Right atrium auricular region (tissue), 2 donors: ENCODE measurements around the gene KLHL22. TPM values are rescaled to one million over a fixed set of nuclear protein-coding genes. Genes with fewer than 3 reads are reported as not detected.
"Not testable (repeated sequence)": the region's sequence is repeated elsewhere in the genome, so short reads cannot be mapped to it uniquely, and the experiment has no call there.

Experiments used
- DNase-seq: peaks from one replicate; pipeline ENCODE4 v3.0.0-alpha.2; 2019; ENCODE audit warnings: low spot score
- H3K27ac ChIP-seq, 2 donors: fragments of 200-600 bp; sonication (generic); 1 replicate in 1 of 2; 2 replicates in 1 of 2; pipeline ENCODE4 v1.5.1; 2016 to 2019
- H3K27me3 ChIP-seq, 2 donors: fragments of 200-600 bp; sonication (generic); one replicate each; pipeline versions ENCODE4 v1.5.1 to v1.6.0; 2017 to 2019
- H3K36me3 ChIP-seq: fragments of 200-600 bp; sonication (generic); one replicate; pipeline ENCODE4 v1.5.1; 2016
- H3K4me1 ChIP-seq, 2 donors: fragments of 200-600 bp; sonication (generic); one replicate each; pipeline versions ENCODE4 v1.5.1 to v1.6.0; 2017 to 2019
- H3K4me3 ChIP-seq, 2 donors: fragments of 200-600 bp; sonication (generic); 1 replicate in 1 of 2; 2 replicates in 1 of 2; pipeline ENCODE4 v1.5.1; 2017 to 2019; ENCODE audit warnings: mild to moderate bottlenecking in 1 of 2, moderate library complexity in 1 of 2
- H3K9me3 ChIP-seq, 2 donors: fragments of 200-600 bp; sonication (generic); one replicate each; pipeline ENCODE4 v1.5.1; 2019
- total RNA-seq, 2 donors: library from RNA; depleted of rRNA; stranded (reverse); fragments of >200 nt; gene quantifications; one replicate each; pipeline ENCODE4 v1.1.0, GENCODE V29; 2016
- TF ChIP-seq, protein P1 (sequence below), 2 donors: fragments of 200-600 bp; sonication (generic); IDR thresholded peaks; one replicate each; pipeline ENCODE4 v1.5.1; 2019; ENCODE audit warnings: antibody characterized with exemption in 2 of 2

The KLHL22 gene
- total RNA-seq, 2 donors from 2014 or later = 16.0 to 21.9 TPM

GRCh38 chr22:20488946-20489345 is 6.6 kb downstream of the KLHL22 start:
- no peak overlapping the region for H3K4me3 ChIP-seq
- DNase-seq = no peak

DNA sequence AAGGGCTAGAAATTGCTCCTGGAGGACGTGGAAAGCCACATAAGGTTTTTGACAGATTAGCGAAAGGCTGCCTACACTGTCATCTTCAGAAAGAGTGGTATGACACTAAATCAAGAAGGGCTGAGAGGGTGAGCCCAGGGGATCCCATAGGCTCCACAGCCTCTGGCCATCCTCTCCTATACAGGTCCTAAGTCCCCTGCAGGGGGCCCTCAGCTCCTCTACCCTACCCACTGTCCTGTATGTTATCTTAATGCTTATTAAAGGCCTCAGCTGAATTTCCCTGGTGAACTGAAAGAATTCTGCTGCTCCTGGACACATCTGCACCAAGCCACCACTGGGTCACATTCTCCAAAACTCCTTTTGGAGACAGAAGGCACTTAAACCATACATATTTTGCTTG is 7.9 kb downstream of the KLHL22 start:
- no peak for DNase-seq
- H3K9me3 ChIP-seq = no peaks in the 10 kb centered on the region
- TF ChIP-seq, protein P1, sequence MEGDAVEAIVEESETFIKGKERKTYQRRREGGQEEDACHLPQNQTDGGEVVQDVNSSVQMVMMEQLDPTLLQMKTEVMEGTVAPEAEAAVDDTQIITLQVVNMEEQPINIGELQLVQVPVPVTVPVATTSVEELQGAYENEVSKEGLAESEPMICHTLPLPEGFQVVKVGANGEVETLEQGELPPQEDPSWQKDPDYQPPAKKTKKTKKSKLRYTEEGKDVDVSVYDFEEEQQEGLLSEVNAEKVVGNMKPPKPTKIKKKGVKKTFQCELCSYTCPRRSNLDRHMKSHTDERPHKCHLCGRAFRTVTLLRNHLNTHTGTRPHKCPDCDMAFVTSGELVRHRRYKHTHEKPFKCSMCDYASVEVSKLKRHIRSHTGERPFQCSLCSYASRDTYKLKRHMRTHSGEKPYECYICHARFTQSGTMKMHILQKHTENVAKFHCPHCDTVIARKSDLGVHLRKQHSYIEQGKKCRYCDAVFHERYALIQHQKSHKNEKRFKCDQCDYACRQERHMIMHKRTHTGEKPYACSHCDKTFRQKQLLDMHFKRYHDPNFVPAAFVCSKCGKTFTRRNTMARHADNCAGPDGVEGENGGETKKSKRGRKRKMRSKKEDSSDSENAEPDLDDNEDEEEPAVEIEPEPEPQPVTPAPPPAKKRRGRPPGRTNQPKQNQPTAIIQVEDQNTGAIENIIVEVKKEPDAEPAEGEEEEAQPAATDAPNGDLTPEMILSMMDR (IDR thresholded peaks at IDR 0.05) = no peak

More at GRCh38 chr22:20488946-20489345, 6.6 kb downstream of the KLHL22 start:
- Histone ChIP-seq H3K4me1 (peaks cover 0 to 18% of the 10 kb centered on the region in 2 donors), H3K27ac (no peak overlapping the region), H3K36me3 (no peaks in the 10 kb centered on the region), H3K9me3 (no peaks in the 10 kb centered on the region), H3K27me3 (no peaks in the 10 kb centered on the region)
- TF ChIP-seq, protein P1 (IDR thresholded peaks at IDR 0.05) = no peak

GRCh38 chr22:20486229-20486628 is 9.4 kb downstream of the KLHL22 start:
- DNase-seq = no peak
- Histone ChIP-seq H3K9me3 (no peaks in the 10 kb centered on the region), H3K4me3 (no peak overlapping the region), H3K36me3 (no peaks in the 10 kb centered on the region), H3K27me3 (no peaks in the 10 kb centered on the region), H3K27ac (no peak overlapping the region), H3K4me1 (peaks cover 0 to 12% of the 10 kb centered on the region in 2 donors)
- TF ChIP-seq, protein P1 (IDR thresholded peaks at IDR 0.05) = no peak

More for the DNA sequence above, 7.9 kb downstream of the KLHL22 start:
- H3K27me3 ChIP-seq = no peaks in the 10 kb centered on the region
- H3K36me3 ChIP-seq = no peaks in the 10 kb centered on the region
- H3K27ac ChIP-seq = no peak overlapping the region
- no peak overlapping the region for H3K4me3 ChIP-seq
- peaks cover 0 to 12% of the 10 kb centered on the region in 2 donors for H3K4me1 ChIP-seq

- H3K36me3 ChIP-seq = no peaks in the 10 kb centered on the region
- H3K9me3 ChIP-seq = no peaks in the 10 kb centered on the region
- H3K4me3 ChIP-seq = no peak overlapping the region
- H3K27me3 ChIP-seq = no peaks in the 10 kb centered on the region
- no peak for DNase-seq
- TF ChIP-seq, protein P1 (IDR thresholded peaks at IDR 0.05) = no peak
- H3K4me1 ChIP-seq = peaks cover 0 to 12% of the 10 kb centered on the region in 2 donors
- no peak overlapping the region for H3K27ac ChIP-seq
These were observed 10.5 kb downstream of the KLHL22 start for GRCh38 chr22:20484948-20485683.

- no peak overlapping the region for H3K4me3 ChIP-seq
- TF ChIP-seq, protein P1 (IDR thresholded peaks at IDR 0.05) = no peak
- H3K36me3 ChIP-seq = no peaks in the 10 kb centered on the region
- no peaks in the 10 kb centered on the region for H3K27me3 ChIP-seq
- peaks cover 0 to 12% of the 10 kb centered on the region in 2 donors for H3K4me1 ChIP-seq
- no peak for DNase-seq
- H3K9me3 ChIP-seq = no peaks in the 10 kb centered on the region
- no peak overlapping the region for H3K27ac ChIP-seq
These were observed 11.8 kb downstream of the KLHL22 start for GRCh38 chr22:20483771-20484170.

GRCh38 chr22:20483143-20483506 is 12.5 kb downstream of the KLHL22 start:
- not testable (repeated sequence) for H3K9me3 ChIP-seq, H3K36me3 ChIP-seq, H3K4me1 ChIP-seq, H3K27ac ChIP-seq, H3K4me3 ChIP-seq, H3K27me3 ChIP-seq, DNase-seq
